Glutamatergic neuron (in vitro differentiated cells): Measurements from ENCODE around the gene ESYT2. TPM values are rescaled to one million over a fixed set of nuclear protein-coding genes. Genes with fewer than 3 reads are reported as not detected.

ENCODE experiments used
- DNase-seq: peaks from one replicate; pipeline ENCODE4 v3.0.0; 2022
- H3K27ac Mint-ChIP-seq: one replicate; pipeline ENCODE4 v1.8.0; 2020; ENCODE audit warnings: mild to moderate bottlenecking, mixed read lengths, inconsistent platforms; ENCODE audit not compliant: unreplicated experiment
- H3K27me3 Mint-ChIP-seq: one replicate; pipeline ENCODE4 v1.8.0; 2020; ENCODE audit warnings: mild to moderate bottlenecking, moderate library complexity, mixed read lengths, inconsistent platforms; ENCODE audit not compliant: unreplicated experiment
- H3K36me3 Mint-ChIP-seq: one replicate; pipeline ENCODE4 v1.8.0; 2020; ENCODE audit warnings: mild to moderate bottlenecking, mixed read lengths, inconsistent platforms; ENCODE audit not compliant: unreplicated experiment
- H3K4me1 Mint-ChIP-seq: one replicate; pipeline ENCODE4 v1.8.0; 2020; ENCODE audit warnings: mild to moderate bottlenecking, low read depth, mixed read lengths, inconsistent platforms; ENCODE audit not compliant: unreplicated experiment
- H3K4me3 Mint-ChIP-seq: one replicate; pipeline ENCODE4 v1.8.0; 2020; ENCODE audit warnings: mild to moderate bottlenecking, mixed read lengths, inconsistent platforms; ENCODE audit not compliant: unreplicated experiment
- H3K9me3 Mint-ChIP-seq: one replicate; pipeline ENCODE4 v1.8.0; 2020; ENCODE audit warnings: mild to moderate bottlenecking, moderate library complexity, mixed read lengths, inconsistent platforms; ENCODE audit not compliant: unreplicated experiment
- total RNA-seq: library from RNA; stranded (reverse); fragmentation: NEBNext Ultra II Directional; extraction: Animal tissue kit (Norgen Biotek cat#: 25700); gene quantifications from one replicate; pipeline ENCODE4 v1.2.1, GENCODE V29; 2021; ENCODE audit not compliant: unreplicated experiment
- TF ChIP-seq, protein P1 (sequence below): fragments of 200-600 bp; sonication (generic); IDR thresholded peaks from one replicate; pipeline ENCODE4 v1.5.0; 2021; ENCODE audit not compliant: partially characterized antibody, unreplicated experiment

The ESYT2 gene
- total RNA-seq, 1 donor from 2014 or later, result 41.9 TPM

DNA sequence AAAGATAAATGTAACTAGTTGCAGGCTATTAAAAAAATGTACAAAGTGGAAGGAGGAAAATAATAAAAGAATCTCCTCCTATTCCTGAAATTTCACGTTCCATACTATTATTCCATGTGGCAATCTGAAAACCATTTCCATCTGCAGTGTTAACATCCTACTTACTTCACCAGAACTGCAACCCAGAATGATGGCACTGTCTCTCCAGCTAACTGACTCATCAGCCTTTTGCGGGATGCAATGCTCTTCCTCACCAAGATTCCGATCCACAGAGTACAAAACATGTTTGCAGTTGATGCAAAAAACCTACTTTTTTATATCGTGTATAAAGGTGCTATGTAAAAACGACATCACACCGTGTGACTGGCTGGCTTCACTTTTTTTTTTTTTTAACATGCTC lies 50.8 kb downstream of the ESYT2 start:
- Mint-ChIP-seq H3K36me3 (no peaks in the 10 kb centered on the region), H3K9me3 (no peaks in the 10 kb centered on the region), H3K4me3 (no peak overlapping the region), H3K27me3 (no peaks in the 10 kb centered on the region), H3K27ac (peak overlapping the region; percentile 6), H3K4me1 (no peaks in the 10 kb centered on the region)
- TF ChIP-seq, protein P1, sequence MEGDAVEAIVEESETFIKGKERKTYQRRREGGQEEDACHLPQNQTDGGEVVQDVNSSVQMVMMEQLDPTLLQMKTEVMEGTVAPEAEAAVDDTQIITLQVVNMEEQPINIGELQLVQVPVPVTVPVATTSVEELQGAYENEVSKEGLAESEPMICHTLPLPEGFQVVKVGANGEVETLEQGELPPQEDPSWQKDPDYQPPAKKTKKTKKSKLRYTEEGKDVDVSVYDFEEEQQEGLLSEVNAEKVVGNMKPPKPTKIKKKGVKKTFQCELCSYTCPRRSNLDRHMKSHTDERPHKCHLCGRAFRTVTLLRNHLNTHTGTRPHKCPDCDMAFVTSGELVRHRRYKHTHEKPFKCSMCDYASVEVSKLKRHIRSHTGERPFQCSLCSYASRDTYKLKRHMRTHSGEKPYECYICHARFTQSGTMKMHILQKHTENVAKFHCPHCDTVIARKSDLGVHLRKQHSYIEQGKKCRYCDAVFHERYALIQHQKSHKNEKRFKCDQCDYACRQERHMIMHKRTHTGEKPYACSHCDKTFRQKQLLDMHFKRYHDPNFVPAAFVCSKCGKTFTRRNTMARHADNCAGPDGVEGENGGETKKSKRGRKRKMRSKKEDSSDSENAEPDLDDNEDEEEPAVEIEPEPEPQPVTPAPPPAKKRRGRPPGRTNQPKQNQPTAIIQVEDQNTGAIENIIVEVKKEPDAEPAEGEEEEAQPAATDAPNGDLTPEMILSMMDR, result no peak
- no peak for DNase-seq

DNA sequence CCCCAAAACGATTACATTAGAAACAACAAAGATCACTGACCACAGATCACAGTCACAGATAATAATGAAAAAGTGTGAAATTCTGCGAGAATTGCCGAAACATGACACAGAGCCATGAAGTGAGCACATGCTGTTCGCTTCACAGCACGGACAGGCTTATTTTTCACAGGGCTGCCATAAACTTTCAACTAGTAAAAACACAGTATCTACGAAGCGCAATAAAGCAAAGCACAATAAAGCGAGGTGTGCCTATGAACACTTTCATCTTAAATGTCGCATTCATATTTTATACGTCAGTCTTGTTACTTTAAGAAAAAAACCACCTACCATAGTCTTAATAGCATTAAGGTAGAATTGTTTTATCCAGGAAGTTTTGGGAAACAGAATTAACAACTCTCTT lies 51.5 kb downstream of the ESYT2 start:
- no peak overlapping the region for H3K4me3 Mint-ChIP-seq
- H3K4me1 Mint-ChIP-seq, result no peaks in the 10 kb centered on the region
- no peaks in the 10 kb centered on the region for H3K27me3 Mint-ChIP-seq
- H3K36me3 Mint-ChIP-seq, result no peaks in the 10 kb centered on the region
- no peak for DNase-seq
- no peak overlapping the region for H3K27ac Mint-ChIP-seq
- no peaks in the 10 kb centered on the region for H3K9me3 Mint-ChIP-seq
- TF ChIP-seq, protein P1, result no peak

DNA sequence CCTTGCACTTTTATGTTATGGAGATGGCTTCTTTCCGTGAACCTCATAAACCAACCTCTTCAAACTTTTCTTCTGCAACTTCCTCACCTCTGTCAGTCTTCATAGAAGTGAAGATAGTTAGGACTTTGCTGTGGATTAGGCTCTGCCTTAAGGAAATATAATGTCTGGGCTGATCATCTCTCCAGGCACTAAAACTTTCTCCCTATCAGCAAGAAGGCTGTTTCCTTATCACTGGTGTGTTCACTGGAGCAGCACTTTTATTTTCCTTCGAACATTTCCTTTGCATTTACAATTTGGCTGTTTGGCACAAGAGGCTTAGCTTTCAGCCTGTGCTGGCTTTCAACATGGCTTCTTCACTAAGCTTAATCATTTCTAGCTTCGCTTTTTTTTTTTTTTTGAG lies 52.8 kb downstream of the ESYT2 start:
- TF ChIP-seq, protein P1, result no peak
- no peaks in the 10 kb centered on the region for H3K27me3 Mint-ChIP-seq
- H3K9me3 Mint-ChIP-seq, result no peaks in the 10 kb centered on the region
- H3K4me3 Mint-ChIP-seq, result no peak overlapping the region
- no peak for DNase-seq
- no peaks in the 10 kb centered on the region for H3K4me1 Mint-ChIP-seq
- no peak overlapping the region for H3K27ac Mint-ChIP-seq
- no peaks in the 10 kb centered on the region for H3K36me3 Mint-ChIP-seq

DNA sequence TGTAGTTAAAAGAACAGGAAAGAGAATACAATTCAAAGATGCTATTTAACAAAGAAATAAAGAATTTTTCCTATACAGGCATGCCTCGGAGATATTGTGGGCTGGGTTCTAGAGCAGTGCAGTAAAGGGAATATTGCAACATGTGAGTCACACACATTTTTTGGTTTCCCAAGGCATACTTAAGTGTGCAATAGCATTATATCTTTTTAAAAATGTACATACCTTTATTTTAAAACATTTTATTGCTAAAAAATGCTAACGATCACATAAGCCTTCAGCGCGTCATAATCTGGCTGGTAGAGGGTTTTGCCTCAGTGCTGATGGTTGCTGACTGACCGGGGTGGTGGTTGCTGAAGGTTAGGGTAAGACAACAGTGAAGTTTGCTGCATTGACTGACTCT lies 54.4 kb downstream of the ESYT2 start:
- no peaks in the 10 kb centered on the region for H3K4me1 Mint-ChIP-seq
- H3K27ac Mint-ChIP-seq, result no peak overlapping the region
- TF ChIP-seq, protein P1, result no peak
- no peak for DNase-seq
- no peaks in the 10 kb centered on the region for H3K27me3 Mint-ChIP-seq
- H3K4me3 Mint-ChIP-seq, result no peak overlapping the region
- no peaks in the 10 kb centered on the region for H3K36me3 Mint-ChIP-seq
- H3K9me3 Mint-ChIP-seq, result no peaks in the 10 kb centered on the region

DNA sequence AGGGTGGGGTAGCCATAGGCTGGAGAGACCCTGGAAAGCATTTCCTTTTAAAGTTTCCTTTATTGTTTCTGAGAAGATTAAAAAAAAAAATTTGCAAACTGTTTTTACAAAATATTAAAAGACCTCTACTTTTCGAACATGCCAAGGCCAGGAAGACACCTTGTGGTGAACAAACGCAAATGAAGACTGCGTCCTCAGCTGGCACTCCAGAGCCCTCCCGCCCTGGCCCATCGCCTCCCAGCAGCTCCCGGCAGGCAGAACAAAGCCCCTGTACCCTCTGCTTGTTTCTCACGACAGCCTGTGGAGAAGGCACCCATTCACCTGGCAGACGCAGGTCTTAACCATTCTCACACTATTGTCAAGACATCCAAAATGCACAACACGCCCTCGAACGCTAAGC lies 56.4 kb downstream of the ESYT2 start:
- no peaks in the 10 kb centered on the region for H3K9me3 Mint-ChIP-seq
- DNase-seq, result no peak
- TF ChIP-seq, protein P1, result no peak
- H3K4me3 Mint-ChIP-seq, result no peak overlapping the region
- no peaks in the 10 kb centered on the region for H3K4me1 Mint-ChIP-seq
- no peaks in the 10 kb centered on the region for H3K27me3 Mint-ChIP-seq
- H3K36me3 Mint-ChIP-seq, result no peaks in the 10 kb centered on the region
- no peak overlapping the region for H3K27ac Mint-ChIP-seq
